Fibroblast of the conjunctiva (primary cell): ENCODE data around the gene CD151.

Experiments
- DNase-seq: peaks from one replicate; pipeline ENCODE4 v3.0.0-alpha.2; 2010; ENCODE audit warnings: low read depth

Gene CD151

DNA sequence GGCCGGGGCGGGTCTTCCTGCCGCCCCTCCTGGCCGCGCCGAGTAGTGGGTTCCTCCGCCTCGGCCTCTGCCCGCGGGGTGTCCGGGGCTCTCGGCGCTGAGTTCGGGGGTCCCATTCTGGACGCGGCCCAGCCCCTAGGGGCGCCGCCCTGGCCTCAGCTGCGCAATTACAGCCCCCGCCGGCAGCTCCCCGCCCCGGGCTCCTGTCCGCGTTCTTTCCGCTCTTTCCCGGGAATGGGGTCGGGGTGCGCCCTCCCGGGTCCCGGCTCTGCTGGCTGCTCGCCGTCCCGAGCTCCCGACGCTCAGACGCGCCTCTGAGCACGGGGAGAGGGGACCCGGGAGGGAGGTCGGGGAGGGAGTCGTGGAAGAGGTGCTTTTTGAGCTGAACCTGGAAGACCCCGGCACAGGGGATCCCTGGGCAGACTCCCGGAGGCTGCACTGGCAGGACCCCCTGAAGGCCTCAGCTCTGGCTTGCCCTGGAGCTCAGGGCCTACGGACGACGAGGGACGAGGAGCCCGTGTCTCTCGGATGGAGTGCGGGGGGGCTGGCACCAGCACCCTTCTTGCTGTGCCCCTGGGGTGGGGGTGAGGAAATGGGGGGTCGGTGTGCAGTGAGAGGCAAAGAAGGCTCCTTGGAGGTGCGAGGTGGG lies 10.5 kb downstream of the CD151 start:
- DNase-seq: no peak

DNA sequence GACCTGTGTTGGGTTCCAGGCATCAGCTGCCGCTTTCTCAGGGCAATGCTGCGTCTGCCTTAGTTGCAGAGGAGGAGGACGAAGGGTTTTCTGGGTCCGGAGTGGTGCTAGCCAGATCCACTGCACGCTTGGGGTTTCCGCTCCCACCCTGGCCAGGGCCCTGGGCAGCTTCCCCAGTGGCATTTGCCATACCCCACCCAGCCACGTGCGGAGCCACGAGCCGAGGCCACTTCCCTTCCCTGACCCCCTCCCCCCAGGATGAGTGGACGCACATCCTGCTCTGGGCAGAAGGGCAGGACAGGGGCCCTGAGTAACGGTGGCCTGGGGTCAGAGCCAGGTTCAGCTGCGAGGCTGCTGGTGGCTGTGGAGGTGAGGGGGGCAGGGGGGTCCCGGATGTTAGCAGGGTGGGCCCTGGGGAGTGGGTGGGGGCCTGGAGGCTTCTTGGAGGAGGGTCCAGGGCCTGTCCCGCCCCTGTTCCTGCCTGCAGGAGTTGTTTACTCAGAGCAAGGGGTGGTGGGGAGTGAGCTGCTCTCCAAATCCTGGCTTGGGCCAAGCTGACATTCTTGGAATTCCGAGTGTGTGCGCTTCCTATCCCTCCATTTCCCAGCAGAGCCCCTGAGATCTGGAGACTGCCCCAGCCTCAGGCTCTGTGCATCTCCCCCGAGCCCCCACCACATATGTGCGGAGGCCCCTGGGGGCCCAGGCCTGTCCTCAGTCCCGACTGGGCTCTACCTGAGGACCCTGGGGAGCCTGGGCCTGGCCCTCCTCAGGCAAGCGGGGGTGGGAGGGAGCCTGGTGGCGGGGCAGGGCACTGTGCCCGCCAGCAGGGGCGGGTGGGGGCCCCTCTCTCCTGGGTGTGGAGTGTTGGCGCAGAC lies 11.3 kb downstream of the CD151 start:
- peak; percentile 97 for DNase-seq

DNA sequence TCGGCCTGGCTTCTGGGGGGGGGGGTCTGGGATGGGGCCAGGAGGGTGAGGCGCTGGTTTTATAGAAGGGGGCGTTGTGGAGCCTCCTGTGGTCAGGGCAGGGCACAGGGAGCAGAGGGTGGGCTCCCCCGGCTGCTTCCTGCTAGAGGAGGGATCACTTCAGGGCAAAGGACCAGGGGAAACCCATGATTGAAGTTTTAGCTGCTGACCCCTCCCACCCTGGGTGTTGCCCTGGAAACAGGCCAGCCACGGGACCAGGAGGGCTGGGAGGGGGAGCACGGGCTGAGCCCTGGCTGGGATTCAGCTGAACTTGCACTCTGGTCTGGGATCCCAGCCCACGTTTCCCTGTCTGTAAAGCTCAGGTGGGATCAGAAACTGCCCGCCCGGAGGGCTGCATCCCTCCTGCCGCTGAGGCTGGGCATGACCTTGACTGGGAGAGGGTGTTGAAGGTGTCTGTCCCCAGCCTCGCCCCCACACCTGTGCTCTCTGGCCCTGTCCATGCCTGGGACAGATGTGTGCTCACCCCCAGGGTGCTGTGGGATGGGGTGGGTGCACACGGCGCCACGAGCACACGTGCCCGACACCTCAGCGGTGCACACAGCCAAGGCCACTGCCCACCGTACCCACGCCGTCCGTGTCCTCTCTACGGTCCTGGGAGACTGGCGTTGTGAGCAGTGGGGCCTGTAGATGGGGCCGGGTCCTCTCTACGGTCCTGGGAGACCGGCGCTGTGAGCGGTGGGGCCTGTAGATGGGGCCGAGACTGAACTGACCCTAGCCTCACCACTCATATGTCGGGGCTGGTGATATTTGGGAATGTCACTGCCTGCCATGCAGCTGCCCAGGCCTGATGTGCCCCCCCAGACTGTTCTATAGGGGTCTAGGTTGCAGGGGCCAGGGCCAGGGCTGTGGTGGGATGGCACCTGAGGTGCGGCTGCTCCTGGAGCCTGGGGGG lies 12.2 kb downstream of the CD151 start:
- peak; percentile 98 for DNase-seq

DNA sequence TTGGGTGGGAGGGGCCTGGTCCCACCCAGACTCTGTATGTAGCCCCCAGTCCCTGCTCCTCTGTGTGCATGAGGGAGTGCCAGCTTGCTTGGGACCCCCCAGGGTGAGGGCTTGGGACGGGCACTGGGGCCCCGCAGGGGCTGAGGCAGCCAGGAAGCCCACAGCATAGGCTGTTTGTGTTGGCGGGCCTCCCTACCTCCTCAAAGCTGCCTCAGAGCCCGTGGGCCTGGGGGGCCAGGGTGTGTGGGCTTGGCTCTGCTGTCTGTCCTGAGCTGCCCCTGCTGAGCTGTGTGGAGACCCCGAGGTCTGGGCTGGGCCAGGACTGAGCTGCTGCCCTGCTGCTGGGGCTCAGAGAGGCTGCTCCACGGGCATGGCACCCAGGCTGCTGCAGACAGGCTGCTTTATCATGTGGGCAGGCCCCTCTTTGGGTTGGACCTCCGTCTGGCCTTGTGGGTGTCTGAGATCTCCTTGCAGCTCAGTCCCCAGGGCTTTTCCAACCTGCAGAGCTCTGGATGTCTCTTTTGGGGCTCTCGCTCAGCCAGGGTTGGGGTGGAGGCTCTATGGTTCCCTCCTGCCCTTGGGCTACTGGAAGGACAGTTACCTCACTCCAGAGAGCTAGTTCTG lies 13.2 kb downstream of the CD151 start:
- peak; percentile 56 for DNase-seq

GRCh38 chr11:846496-847098 lies 13.8 kb downstream of the CD151 start:
- DNase-seq: no peak

- no peak for DNase-seq
These were observed 15.1 kb downstream of the CD151 start for GRCh38 chr11:847876-848275.

DNA sequence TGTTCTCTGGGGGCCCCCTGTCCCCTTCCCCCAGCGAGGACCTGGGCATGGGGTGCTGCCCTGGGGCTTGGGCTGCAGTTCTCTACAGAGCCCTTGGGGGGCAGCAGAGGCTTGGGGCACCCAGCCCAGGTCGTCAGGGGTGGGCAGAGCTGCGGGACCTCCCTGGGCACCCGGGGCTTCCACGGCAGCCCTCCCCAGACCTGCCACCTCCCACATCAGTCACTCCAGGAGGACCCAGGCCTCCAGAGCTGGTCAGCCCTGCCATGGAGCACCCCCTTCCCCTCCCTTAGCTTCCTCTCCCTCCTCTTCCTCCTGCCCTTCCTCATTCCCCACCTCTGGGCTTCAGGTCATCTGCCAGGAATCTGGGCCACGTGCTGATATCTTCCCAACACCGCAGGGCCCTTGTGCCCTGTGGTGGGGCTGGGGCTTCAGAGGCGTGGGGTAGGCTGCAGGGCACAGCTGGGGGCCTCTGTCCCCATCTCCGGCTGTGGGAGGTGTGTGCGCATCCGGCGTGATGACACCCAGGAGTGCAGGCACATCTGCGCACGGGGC lies 15.7 kb downstream of the CD151 start:
- DNase-seq: no peak

DNA sequence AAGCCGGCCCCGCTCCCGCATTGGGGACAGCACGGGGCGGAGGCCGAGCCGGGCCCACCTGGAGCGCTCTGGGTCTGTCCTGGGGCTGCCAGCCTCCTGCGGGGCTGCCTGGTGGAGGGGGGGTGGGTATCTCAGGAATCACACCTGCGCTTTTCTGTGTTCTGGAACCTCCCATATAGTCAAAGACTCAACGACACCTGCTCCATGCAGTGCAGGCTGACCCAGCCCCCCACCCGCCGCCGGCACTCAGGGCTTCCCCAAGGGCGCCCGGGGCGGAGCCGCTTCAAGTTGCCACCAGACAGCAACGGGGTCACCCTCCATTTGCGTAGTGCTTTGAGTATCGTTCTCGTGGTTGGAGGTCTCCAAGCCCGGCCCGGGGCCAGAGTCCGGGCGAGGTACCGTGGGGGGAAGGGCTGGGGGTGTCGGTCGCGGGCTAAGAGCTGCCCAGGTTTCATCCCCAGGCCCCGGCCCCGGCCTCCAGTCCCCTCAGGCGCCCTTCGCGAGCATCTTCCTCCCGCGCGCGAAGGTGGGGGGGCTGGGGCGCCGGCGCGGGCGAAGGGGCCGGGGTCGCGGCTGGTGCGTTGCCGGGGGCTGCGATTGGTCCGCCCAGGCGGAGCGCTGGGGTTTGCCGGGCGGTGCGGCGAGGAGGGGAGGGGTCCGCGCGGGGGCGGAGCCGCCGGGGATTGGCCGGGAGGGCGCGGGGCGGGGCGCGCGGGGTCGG lies 16.5 kb downstream of the CD151 start:
- DNase-seq: no peak

DNA sequence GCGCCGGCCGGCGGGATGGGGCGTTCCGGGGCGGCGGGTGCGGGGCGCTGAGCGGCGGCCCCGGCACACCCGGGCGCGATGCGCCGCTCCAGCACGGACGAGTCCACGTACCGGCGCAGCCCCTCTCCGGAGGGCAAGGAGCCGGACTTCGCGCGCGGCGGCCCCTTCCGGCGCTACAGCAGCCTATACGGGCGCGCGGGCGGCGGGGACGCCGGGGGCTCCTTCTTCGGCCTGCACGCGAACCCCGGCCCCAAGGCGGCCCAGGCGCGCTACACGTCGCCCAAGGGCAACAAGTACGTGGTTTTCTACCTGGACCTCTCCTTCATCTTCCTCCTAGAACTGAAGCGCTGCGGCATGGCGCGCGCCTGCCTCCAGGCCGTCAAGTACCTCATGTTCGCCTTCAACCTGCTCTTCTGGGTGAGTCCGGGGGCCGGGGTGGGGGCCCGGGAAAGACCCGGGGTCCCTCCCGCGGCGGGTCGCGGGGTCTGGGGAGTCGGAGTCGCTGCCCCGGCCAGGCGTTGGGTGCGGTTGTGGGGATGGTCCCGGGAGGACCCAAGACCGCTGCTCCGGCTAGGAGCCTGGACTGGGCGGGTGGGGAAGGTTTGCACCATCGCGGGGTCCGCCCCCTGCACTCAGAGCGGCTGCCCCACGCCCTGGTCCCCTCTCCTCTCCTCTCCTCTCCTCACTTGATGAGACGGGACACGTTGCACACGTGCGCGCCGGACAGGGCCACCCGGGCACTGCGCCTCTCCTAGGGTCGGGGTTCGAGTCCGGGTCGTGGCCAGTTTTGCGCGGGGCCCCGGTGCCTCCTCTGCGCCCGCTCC lies 17.4 kb downstream of the CD151 start:
- DNase-seq: no peak

DNA sequence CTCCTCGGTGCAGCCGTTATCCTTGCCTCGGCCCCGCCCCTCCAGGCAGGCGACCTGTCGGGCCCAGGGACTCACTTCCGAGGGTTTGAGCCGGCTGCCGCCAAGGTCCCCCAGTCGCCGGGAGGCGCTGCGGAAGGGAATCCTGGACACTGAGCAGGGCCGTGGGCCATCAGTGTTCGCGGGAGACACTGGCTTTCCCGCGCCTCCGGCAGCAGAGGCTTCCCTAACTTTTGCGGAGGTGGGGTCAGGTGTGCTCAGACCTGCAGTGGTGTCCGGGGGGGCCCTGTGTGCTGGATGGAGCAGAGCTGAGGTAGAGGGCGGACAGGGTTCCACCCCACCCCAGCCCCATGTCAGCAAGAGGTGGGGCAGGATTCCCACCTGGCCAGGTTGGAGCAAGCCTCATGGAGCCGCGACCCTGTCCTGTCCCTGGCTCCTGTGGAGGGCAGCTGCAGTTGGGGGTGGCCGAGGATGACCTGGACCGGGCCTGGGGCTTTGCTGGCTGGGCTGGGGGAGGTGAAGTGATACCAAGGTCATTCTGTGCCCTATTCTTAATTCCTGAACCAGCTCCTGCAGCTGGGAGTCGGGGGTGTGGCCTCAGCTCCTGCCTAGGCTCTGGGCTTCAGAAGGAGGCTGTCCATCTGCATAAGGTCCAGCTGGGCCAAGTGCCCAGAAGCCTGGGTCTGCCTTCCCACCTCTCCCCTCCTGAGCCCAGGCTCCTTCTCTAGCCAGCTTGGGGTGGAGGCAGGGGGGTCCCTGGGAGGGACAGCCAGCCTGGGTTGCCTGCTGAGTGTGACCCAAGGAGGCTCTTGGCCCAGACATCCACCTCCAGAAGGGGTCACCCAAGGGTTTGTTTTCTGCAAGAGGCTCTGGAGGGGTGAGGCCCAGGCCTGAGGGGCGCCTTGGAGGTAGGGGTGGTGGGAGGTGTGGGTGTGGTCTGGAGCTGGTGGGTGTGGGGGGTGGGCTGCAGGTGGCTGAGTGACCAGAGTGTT lies 18.3 kb downstream of the CD151 start:
- no peak for DNase-seq

DNA sequence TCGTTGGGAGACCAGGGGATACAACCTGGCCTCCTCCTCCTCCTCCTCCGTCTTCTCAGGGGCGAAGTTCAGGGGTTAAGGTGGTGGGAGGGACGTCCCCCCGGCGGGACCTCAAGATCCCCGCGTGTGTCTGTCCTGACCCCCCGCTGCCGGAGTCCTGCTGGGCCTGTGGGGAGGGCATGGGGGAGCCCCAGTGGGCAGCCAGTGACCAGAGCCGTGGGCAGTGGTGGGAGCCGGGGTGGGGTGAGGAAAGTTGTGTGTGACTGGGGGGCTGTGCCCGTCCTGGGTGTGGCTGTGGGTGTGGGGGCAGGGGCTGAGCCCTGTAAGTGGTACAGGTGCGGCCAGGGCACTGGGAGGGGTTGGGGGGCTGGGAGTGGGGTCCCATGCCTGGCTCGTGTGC lies 20.0 kb downstream of the CD151 start:
- no peak for DNase-seq

GRCh38 chr11:853682-854448 lies 21.1 kb downstream of the CD151 start:
- DNase-seq: no peak

DNA sequence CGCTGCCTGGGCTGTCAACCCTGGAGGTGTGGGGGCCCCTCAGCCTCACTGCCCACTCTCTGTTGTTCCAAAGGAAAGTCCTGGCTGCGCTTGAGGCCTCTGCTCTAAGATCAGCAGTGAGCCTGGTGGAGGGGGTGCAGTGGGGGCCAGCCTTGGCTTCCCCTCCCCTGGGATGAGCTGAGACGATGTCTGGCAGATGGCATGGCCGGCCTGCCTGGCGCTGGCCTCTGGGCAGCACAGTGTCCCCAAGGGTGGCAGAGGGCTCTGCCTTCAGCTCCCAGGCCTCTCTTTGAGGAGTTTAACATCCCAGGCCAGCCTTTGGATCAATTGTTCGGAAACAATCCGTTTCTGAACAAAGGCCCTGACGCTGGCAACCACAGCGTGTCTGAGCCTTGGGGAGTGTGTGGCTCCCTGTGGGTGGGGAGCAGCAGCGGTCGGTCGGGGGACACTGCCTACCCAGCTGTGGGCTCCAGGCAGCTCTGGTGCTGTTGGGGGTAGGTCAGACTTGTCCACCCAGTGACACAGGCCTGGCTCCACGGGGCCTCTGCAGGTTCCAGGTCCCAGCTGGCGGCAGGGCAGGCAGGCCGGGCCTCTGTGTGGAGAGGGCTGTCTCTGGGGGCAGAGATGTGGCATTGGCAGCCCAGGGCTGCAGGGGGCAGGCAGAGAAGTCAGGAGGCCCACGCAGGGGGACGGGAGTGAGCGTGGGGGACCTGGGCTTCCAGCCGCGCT lies 22.0 kb downstream of the CD151 start:
- DNase-seq: no peak

DNA sequence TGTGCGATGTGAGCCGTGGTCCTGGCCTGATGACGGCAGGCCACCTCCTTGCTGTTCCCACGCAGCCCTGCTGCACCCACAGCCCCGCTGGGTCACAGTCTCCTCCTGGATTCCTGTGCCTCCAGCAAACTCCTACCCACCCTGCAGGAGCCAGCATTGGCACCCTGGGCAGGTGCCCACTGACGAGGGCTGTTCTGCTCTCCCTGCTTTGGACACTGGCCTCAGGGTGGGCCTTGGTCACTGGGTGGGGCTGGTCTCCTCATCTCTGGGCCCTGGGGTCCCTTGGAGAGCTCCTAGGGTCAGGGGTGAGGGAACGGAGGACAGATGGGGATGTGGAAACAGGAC lies 22.6 kb downstream of the CD151 start:
- no peak for DNase-seq

DNA sequence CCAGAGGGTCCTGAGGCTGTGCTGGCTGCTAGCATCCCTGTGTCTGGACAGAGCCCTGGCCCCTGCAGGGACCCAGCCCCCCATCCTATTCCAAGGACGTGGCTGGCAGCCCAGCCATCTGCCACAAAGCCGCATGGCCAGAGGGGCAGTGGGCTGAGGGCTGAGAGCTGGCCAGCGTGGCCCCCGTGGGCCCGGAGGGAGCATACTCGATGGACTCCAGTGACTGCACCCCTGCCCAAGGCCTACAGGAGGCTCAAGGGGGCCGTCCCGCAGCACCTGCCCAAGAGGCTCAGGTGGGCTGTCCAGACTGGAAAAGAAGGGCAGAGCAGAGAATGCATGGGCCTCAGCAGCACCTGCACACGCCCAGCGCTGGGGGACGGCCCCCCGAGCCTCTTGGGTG lies 23.0 kb downstream of the CD151 start:
- no peak for DNase-seq

GRCh38 chr11:856397-856796 lies 23.6 kb downstream of the CD151 start:
- no peak for DNase-seq
